ENCODE results near the gene POMT2.

POMT2 gene

GRCh38 chr14:77267937-77268699 is 52.6 kb downstream of the POMT2 start:
- DNase-seq = no peak

DNA sequence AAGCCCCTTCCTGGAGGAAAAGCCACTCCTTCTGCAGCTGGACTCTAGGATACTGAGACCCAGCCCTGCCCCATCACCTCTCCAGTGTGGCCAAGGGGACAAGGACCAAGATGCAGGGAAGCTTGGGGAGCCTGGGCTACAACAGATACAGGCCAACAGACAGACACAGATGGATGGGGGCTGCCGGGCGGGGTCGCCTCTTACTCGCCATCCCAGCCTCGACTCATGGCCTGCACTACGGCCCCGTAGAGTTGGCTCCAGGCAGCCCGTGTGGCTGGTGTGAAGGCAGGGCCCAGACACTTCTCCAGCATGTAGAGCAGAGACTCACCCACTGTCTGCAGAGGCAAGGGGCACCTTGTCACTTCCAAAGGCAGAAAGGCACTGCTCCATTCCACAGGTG is 54.3 kb downstream of the POMT2 start:
- no peak for DNase-seq

DNA sequence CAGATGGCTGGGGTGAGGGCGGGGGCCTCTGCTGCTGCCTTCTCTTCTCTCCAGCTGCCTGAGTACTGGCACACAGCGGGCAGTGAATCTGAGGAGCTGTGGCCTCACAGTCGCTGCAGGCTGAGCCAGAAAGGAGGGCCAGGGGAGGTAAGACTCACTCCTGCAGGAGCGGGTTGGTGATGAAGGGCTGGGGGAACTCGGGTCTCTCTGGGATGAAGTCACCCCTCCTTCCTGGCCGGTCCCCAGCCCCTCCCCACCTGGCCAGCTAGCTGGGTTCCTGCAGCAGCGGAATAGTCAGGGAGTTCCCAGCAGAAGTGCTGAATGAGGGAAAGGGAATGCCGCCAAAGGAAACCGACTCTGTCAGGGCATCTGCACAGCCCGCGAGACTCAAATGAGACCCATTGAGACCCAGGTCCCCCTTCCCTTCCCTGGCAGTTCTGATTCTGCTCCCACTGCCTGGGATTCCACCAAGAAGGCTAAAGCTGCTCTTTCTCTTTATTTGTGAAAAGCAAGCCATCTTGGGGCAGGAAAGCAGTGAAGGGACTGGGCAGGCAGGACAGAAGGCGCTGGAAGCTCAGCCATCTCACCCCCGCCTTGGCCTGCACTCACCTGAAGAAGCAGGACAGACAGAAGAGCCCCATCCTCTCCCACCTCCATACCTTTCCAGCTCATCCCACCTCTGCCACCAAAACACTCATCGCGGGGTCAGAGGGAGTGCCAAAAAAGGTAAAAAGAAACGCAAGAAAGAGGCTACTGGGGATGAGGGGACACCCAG is 54.9 kb downstream of the POMT2 start:
- DNase-seq = no peak

DNA sequence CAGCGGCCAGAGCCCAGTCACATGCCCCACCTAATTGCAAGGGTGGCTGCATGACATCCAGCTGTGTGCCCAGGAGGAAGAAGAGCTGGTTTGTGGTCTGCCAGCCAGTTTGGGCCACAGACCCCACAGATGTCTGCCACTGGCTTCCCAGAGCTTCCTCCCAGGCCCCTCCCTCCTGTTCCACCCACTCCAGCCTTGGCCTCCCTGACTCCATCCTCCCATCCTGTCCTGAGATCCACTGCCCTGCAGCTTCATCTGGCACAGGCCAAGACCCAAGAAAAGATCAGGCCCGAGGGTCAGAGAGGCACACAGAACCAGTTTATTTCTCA is 55.5 kb downstream of the POMT2 start:
- DNase-seq = no peak

DNA sequence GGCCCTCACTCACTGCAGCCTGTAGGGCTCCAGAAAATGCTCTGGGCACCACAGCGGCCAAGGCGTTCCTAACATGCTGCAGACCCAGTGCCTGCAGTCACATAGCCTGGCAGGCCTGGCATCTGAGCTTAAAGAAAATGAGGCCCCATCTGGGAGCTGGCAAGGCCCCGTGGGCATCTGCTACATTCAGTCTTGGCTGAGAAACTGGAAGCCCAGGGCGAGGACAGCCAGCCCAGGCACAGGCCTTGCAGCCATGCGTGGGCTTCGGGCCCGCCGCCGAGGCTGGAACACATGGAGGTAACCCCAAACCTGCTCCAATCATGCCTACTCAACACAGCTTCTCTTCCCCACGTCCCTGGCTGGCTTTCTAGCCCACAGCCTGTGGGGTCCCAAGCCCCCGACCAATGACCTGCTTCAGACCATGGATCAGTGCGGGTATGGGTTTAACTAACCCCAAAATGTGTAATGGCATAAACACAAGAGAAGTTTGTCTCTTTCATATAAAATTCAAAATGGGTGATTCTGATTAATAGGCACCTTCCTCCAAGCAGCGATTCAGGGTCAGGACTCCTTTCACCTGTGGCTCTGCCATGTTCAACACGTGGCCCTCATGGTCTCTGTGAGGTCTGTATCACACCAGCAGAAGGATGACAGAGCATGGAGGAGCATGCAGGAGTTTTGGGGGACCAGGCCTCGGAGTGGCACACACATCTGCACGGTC is 56.1 kb downstream of the POMT2 start:
- no peak for DNase-seq

DNA sequence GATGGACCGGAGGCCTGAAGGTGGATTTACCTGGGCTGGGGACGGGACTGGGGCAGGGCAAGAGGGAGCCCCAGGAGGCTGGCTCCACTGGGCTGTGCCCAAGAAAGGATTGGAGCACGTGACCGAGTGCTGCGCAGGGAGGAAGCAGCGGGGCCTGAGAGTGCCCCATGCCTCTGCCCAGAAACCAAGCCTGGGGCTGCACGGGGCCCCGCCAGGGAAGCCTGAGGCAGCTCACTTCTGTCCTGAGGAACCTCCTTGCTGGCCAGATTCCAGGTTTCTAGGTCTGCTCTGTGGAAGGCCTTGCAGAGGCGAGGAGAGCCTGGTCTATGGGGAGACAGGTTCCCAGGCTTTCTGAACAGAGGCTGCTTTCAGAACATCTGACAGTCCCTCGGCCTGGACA is 60.1 kb downstream of the POMT2 start:
- no peak for DNase-seq

GRCh38 chr14:77260199-77260598 is 60.5 kb downstream of the POMT2 start:
- DNase-seq = no peak

GRCh38 chr14:77259025-77259715 is 61.5 kb downstream of the POMT2 start:
- DNase-seq = no peak

- DNase-seq = no peak
Measured at GRCh38 chr14:77258566-77258965, 62.1 kb downstream of the POMT2 start.

- DNase-seq = no peak
Measured at GRCh38 chr14:77257700-77258099, 63.0 kb downstream of the POMT2 start.

DNA sequence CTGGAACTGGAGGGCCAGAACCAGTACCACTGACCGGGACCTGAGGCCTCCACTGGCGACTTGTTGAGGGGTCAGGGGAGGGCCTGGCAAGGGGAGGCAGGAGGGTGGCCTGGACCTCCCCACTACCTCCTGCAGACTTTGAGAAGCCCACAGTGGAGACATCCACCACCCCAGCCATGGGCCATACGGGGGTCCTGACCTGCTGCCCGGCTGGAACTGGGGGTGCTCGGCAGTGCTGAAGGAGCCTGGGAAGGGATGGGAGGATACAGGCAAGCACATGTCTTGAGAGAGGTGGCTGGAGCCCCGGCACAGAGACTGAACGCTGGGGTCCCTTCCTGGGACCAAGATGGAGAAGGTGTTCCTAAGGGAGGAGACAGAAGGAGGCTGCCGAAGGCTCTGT is 64.0 kb downstream of the POMT2 start:
- DNase-seq = no peak

- no peak for DNase-seq
Measured at GRCh38 chr14:77253333-77254190, 67.1 kb downstream of the POMT2 start.

- no peak for DNase-seq
Measured at GRCh38 chr14:77251870-77252269, 68.8 kb downstream of the POMT2 start.

GRCh38 chr14:77250927-77251326 is 69.8 kb downstream of the POMT2 start:
- no peak for DNase-seq

DNA sequence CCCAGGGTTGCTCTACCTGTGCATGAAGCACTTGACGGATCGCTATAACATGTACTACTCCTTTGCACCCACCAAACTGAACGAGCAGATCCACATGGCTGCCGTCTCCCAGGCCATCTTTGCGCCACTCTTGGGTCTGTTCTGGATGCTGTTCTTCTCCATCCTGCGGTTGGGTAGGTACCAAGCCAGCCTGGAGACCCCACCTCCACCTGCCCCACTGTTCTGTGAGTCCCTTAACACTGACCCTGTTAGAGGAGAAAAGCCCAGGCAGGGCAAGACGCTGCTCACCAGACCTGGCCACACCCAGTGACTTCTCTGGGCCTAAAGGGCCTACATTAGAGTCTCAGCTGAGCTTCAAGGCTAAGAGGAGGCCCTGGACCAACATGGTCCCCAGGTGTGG is 71.4 kb downstream of the POMT2 start:
- DNase-seq = no peak

GRCh38 chr14:77248666-77249065 is 72.0 kb downstream of the POMT2 start:
- DNase-seq = no peak

- DNase-seq = no peak
Measured at GRCh38 chr14:77246784-77247183, 73.9 kb downstream of the POMT2 start.

- DNase-seq = no peak
Measured at GRCh38 chr14:77245820-77246219, 74.9 kb downstream of the POMT2 start.

- DNase-seq = no peak
Measured at GRCh38 chr14:77243853-77244252, 76.8 kb downstream of the POMT2 start.

GRCh38 chr14:77242752-77243151 is 77.9 kb downstream of the POMT2 start:
- DNase-seq = no peak

GRCh38 chr14:77241955-77242354 is 78.7 kb downstream of the POMT2 start:
- DNase-seq = no peak

DNA sequence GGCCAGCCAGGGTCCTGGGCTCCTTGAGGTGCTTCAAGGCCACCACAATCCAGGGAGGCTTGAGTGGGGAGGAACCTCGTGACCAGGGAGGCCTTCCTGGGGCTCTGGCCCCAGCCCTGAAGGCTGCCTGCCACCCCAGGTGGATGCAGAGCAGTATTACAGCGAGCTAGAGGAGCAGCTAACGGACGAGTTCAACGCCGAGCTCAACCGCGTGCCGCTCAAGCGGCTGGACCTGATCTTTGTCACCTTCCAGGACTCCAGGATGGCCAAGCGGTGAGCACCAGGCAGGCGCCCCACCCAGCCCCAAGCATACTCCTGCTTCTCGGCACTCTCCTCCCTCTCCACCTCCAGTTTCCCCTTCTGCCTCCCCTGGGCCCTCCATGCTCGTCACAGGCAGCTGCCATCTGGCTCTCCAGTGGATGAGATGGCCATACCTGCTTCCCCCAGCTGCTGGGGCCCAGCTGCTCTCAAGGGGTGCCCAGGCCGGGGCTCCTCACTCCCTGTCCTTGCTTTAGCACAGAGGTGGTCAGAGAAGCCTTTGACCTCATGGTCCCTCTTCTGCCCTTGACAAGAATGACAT is 80.3 kb downstream of the POMT2 start:
- no peak for DNase-seq

Measured in fibroblast of skin of back (primary cell).